GM12875 (cell line): ENCODE data around the gene FAM174B.

Source experiments
- H3K4me3 ChIP-seq: one replicate; pipeline ENCODE4 v1.5.1; 2011; ENCODE audit warnings: low read depth, low read length, control low read depth
- TF ChIP-seq, protein P1 (sequence below): IDR thresholded peaks from 2 replicates; pipeline ENCODE4 v1.5.1; 2011; ENCODE audit warnings: low read depth, mild to moderate bottlenecking, control low read depth, inconsistent platforms, low read length, moderate library complexity, borderline replicate concordance; ENCODE audit not compliant: insufficient read depth

The FAM174B gene

GRCh38 chr15:92634671-92635201, 20.8 kb downstream of the FAM174B start:
- no peak overlapping the region for H3K4me3 ChIP-seq
- TF ChIP-seq, protein P1, sequence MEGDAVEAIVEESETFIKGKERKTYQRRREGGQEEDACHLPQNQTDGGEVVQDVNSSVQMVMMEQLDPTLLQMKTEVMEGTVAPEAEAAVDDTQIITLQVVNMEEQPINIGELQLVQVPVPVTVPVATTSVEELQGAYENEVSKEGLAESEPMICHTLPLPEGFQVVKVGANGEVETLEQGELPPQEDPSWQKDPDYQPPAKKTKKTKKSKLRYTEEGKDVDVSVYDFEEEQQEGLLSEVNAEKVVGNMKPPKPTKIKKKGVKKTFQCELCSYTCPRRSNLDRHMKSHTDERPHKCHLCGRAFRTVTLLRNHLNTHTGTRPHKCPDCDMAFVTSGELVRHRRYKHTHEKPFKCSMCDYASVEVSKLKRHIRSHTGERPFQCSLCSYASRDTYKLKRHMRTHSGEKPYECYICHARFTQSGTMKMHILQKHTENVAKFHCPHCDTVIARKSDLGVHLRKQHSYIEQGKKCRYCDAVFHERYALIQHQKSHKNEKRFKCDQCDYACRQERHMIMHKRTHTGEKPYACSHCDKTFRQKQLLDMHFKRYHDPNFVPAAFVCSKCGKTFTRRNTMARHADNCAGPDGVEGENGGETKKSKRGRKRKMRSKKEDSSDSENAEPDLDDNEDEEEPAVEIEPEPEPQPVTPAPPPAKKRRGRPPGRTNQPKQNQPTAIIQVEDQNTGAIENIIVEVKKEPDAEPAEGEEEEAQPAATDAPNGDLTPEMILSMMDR = no peak

DNA sequence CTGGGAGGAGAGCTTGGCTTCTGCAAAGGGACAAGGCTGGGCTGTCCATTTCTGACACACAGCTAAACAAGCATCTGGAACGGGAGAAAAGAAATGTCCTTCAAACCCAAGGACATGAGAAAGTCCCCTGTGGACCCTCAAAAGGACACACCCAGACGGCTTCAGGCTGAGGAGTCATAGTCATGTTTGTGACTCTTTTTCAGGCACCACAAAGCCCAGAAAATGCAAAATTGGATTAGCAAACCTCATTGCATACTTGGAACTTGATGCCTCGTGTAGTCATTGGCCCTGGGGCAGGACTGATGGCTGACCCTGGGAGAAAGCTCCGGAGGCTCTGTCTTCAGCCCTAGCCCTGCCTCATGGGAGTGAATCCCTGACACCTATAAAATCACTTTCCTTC, 21.5 kb downstream of the FAM174B start:
- TF ChIP-seq, protein P1 = no peak
- H3K4me3 ChIP-seq = no peak overlapping the region

DNA sequence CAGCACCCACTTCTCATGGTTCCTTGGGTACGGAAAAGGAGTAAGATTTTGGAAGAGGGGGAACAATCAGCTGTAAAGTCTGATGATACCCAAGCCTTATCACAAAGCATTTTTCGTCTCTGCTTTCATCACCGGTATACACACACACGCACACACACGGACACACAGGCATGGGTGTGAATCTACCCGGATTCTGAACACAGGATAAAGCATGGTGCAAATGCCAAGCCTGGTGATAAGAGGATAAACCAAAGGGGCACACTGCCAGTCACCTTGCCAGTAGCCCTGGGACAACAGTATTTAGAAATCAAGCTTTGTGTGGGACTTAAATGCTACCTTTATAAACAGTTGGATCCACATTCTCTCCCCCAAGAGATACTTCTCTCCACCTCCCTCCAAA, 22.2 kb downstream of the FAM174B start:
- TF ChIP-seq, protein P1 = no peak

GRCh38 chr15:92633001-92633400, 22.6 kb downstream of the FAM174B start:
- TF ChIP-seq, protein P1 = no peak
- H3K4me3 ChIP-seq = no peak overlapping the region

More for the DNA sequence above, 22.2 kb downstream of the FAM174B start:
- H3K4me3 ChIP-seq = no peak overlapping the region

DNA sequence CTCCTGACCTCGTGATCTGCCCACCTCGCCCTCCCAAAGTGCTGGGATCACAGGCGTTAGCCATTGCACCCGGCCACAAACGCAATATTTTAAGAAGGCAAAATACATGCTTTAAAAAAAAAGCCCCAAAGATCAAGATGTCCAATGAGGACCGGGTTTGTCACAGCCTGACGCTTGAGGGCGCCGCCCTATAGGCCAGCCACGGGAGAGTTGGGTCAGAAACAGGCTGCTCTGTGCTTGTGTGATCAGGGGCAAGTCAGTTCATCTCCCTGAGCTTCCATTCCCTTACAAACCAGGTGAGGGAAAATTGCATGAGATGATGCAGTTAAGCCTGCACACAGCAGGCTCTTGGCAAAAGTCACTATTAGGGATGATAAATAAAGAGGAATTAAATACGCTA, 23.9 kb downstream of the FAM174B start:
- no peak overlapping the region for H3K4me3 ChIP-seq
- TF ChIP-seq, protein P1 = no peak

DNA sequence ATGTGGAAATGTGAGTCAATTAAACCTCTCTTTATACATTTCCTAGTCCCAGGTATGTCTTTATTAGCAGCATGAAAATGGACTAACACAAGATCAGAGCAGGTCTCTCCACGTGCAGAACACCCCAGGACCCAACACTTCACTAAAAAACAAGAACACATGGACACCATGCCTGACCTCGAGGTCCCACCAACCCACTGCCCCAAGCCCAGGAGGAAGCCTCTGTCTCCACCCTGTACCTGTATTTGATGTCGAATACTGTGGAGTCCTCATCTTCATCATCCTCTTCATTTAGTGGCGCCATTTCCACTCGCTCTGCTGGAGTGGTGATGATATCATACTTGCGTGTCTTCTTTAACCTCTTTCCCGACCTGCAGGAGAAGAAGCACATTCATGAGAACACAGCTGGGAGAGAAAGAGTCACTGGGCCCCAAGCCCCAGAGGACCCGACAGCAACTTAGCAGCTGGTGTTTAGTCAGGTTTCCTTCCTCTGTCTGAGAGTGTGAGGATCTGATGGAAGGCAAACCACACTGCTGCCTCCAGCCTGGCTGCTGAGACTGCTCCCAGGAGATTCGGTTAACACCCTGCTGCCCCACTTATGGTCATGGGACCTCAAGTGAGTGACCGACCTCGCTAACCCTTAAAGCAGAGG, 25.5 kb downstream of the FAM174B start:
- H3K4me3 ChIP-seq = no peak overlapping the region
- TF ChIP-seq, protein P1 = no peak
